T47D (cell line): ENCODE measurements around the gene ABHD8.

ENCODE experiments used
- DNase-seq, 2 experiments: peaks; one replicate each; pipeline versions ENCODE4 v3.0.0 to v3.0.0-alpha.2; 2011 to 2012; ENCODE audit warnings: low read depth in 1 of 2, low spot score in 1 of 2
- JUND ChIP-seq: IDR thresholded peaks from 2 replicates; pipeline ENCODE4 v1.6.1; 2012; ENCODE audit warnings: low read depth
- in situ Hi-C: cut with HindIII; loops from 2 replicates; pipeline ENCODE4 v1.10.0; 2016; ENCODE audit warnings: low sequenced_read_pairs, low pct_unique_long_range_greater_than_20kb

The ABHD8 gene

DNA sequence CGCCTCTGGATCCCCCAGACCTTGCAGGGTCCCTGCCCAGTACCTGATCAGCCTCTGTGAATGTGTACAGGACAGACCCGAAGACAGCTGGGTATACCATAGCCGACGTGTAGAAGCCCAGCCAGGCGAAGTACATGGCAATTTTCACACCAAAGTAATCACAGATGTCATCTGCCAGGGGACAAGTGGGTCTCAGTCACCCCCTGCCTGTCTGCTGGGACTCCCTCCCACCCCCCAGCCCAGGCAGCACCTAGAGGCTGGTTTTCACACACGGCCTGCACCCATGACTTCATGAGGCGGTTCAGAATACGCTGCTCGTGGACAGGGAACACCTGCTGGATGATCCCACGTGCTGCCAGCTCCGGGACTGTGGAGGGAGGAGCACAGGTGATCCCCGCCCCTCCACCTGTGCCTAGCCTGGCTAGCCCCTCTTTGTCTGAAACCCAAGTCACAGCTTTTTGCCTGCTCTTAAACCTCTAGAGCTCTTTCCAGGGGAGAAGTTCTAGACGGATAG lies 27.9 kb upstream of the ABHD8 start:
- in situ Hi-C loops = no loop called here
- DNase-seq = no peak
- TF ChIP-seq JUND = no peak

GRCh38 chr19:17330262-17331044 lies 27.2 kb upstream of the ABHD8 start:
- TF ChIP-seq JUND = no peak

DNA sequence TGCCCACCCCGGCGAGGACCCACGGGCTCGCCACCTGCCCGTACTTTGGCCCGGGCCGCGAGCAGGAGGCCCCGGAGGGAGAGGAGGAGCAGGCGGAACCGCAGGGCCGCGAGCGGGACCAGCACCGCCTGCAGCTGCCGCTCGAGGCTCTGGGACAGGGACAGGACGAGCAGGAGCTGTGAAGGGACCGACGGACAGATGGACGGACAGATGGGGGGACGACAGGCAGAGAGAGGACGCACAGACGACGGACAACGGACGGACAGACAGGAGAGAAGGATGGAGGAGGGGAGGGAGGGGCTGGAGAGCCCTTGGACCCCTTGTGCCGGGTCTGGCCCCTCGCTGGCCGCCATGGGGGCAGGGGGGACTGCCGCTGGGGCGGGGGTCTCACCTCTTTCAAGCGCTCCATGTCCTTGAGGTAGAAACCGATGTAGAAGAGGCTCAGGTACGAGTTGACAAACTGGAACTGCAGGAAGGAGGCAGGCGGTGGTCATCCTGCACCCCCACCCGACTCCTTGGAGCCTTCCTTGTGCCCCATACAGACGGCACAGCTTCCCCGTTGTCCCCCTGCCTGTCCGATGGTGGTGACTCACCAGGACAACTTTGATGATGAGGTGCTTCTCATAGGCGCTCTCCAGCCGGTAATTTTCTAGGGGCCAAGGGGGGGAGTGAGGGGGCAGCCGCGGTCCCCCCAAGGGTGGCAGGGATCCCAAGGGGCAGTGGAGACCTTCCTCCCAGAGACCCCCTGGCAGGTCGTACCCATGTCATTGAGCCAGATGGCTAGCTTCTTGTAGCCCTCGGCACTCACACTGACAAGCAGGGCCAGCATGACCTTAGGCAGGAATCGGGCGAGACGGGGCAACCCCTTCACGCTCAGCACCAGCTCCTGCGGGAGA lies 26.4 kb upstream of the ABHD8 start:
- no peak for TF ChIP-seq JUND
- in situ Hi-C loops = no loop called here
- no peak for DNase-seq

More at GRCh38 chr19:17330262-17331044, 27.2 kb upstream of the ABHD8 start:
- in situ Hi-C loops = no loop called here
- DNase-seq = no peak

GRCh38 chr19:17328517-17329365 lies 25.5 kb upstream of the ABHD8 start:
- no peak for TF ChIP-seq JUND
- in situ Hi-C loops = no loop called here
- DNase-seq = no peak

DNA sequence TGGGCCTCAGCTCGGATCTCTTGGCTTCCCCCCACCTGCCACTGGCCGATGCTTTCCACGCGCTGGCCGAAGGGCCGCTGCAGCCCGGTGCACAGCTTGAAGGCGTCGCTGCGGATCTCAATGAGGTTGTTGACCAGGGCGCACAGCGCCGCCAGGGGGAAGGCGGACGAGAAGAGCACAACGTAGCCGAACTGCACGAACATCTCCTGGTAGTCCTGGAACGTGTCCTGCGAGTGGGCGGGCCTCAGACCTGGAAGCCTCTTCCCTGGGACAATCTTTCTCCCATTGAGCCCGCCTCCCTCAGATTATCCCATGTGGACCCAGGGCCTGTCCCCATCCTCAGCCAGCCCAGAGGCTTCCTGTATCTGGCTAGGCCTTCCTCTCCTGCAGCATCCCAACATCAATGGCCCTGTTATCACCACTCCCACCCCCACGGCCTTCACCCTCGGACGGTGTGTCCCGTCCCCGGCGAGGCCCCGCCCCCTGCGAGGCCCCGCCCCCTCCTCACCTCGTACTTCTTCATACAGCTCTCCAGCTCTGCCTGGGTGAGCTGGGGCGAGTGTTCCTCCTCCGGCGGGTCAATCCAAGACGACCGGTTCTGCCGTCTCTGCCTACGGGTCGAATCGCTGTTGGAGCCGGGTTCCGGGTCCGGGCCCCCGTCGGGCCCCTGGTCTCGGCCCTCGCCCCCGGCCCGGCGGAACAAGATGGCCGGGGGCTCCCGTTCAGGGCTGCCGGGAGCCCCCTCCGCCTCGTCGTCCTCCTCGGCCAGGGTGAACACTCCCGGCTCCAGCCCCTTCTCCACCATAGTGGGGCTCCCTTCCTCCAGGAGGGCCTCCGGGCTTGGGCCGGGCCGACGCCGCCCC lies 24.7 kb upstream of the ABHD8 start:
- no peak for TF ChIP-seq JUND
- no peak for DNase-seq
- in situ Hi-C loops = no loop called here

GRCh38 chr19:17327068-17327653 lies 23.9 kb upstream of the ABHD8 start:
- in situ Hi-C loops = no loop called here
- no peak for TF ChIP-seq JUND
- DNase-seq = no peak

GRCh38 chr19:17326595-17326966 lies 23.4 kb upstream of the ABHD8 start:
- in situ Hi-C loops = no loop called here
- no peak for DNase-seq
- TF ChIP-seq JUND = no peak

GRCh38 chr19:17325881-17326594 lies 22.8 kb upstream of the ABHD8 start:
- no peak for TF ChIP-seq JUND

GRCh38 chr19:17325133-17325532 lies 21.9 kb upstream of the ABHD8 start:
- TF ChIP-seq JUND = no peak
- no peak for DNase-seq
- in situ Hi-C loops = no loop called here

More at GRCh38 chr19:17325881-17326594, 22.8 kb upstream of the ABHD8 start:
- DNase-seq = no peak
- in situ Hi-C loops = no loop called here

DNA sequence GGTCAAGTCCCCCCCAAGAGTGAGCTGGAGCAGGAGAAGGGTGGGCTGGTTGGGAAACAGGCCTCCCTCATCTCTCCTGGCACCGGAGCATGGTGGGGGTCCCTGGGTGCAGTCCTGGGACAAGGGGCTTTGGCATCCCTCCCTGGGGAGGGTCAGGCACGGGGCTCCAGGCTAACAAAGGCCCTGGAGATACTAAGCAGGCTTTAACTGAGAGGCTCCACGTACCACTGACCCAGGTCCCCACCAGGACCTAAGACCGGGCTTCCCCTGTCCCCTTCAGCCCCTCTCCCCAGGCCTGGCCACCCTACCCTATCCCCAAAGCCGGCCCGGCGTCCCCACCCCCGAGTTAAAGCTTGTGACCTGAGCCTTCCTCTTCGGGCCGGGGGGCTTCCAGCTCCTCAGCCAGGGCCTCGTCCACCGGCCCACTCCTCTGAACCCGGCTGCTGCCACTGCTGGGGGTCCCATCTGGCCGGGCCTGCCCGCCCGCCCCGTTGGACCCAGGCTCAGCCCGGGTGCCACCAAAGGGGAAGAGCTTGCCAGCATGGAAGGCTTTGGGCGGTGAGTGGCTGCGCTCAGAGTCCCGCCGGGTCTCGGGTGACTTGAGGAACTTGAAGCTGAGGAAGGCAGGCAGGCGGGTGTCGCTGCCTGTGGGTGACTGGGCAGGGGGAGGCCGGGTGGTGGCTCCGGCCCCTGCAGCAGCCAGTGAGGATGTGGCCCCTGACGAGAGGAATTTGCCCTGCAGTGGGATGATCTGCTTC lies 21.3 kb upstream of the ABHD8 start:
- no peak for TF ChIP-seq JUND
- in situ Hi-C loops = no loop called here
- no peak for DNase-seq
